HG03196 (cell line): ENCODE measurements around the gene AASS.
A peak's percentile ranks its signal among the peaks of the same experiment; 100 is the strongest.
"Not testable (repeated sequence)": the region's sequence is repeated elsewhere in the genome, so short reads cannot be mapped to it uniquely, and the experiment has no call there.

ENCODE experiments used
- ATAC-seq: cut with Tn5 transposase; IDR thresholded peaks from one replicate; pipeline ENCODE4 v1.9.1; 2021; ENCODE audit not compliant: unreplicated experiment

The AASS gene

GRCh38 chr7:122143751-122144711 lies at the start of gene AASS:
Gene AASS (minus strand): TSS chr7:122144249. CDS start chr7:122133726, 10,523 bp downstream.
- peak; percentile 100 for ATAC-seq

DNA sequence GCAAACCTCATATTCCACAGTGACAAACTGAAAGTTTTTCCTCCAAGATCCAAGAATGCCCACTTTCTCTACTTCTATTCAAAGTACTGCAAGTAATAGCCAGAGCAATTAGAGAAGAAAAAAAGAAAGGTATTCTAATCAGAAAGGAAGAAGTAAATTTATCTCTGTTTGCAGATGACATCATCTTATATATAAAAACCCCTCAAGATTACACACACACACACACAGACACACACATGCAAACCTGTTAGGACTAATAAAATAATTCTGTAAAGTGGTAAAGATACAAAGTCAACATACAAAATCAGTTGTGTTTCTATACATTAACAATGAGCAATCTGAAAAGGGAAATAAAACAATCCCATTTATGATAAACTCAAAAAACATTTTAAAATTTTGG lies 44.7 kb upstream of the AASS start:
- ATAC-seq = no peak

GRCh38 chr7:122183106-122183505 lies 39.1 kb upstream of the AASS start:
- ATAC-seq = no peak

DNA sequence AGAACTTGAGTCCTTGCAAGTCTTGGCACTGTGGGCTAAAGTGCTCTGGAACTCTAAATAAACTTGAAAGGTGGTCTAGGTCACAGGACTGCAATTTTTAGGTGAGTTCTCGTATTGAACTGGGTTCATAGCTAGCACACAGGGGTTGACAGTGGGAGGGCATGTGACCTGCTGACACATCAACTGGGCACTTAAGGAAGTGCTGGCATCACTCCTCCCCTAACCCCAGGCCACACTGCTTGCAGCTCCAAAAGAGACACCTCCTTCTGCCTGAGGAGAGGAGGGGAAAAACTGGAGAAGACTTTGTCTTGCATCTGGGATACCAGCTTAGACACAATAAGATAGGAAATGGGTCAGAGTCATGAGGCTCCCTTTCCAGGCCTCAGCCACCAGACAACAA lies 38.0 kb upstream of the AASS start:
- ATAC-seq = no peak

DNA sequence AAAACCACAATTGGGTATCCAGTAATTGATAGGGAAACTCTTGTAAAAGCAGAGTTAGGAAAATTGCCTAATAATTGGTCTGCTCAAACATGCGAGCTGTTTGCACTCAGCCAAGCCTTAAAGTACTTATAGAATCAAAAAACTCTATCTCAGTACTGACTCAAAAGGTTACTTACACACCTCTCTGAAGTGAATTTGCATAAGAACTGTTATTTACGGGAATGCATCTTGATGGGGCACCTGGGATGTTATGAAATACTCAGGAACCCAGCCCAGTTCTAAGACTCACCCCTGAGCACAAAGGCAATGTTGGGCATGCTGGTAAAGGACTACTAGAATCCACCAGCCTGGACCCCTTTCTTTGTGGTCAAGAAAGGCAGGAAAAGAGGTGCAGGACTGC lies 28.1 kb upstream of the AASS start:
- not testable (repeated sequence) for ATAC-seq

DNA sequence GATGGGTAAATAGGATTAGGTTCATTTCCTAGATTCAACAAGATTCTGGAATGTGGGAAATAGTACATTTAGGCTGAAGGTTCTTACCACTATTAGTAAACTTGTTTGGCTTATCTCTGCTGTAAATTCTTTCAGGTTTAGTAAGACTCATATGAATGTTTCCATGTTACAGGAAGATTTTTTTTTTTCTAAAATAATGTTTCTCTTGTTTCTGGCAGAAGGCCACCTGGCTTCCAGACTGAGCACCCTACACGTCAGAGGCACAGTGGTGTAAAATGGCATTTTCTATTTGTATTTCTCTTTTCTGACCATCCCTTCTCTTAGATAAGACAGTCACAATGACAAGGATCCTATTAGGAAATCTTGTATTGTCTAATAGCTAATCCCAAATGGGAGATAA lies 22.7 kb upstream of the AASS start:
- ATAC-seq = no peak

DNA sequence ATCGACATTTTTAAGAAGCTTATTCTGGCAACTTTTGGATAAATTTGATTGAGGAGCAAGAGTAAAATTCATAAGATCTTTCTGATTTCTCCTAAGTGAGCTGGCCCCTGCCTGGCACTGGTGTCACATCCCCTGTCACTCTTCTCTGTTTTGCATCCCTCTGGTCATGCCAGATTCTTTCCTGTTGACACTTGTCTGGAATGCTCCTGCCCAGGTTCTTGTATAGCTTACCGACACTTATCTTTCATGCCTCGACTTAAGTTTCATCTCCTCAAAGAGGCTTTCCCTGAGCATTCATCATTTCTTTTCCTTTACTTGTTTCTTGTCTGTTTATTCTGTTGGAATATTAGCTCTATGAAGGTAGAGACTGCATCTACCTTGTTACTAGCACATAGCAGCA lies 22.2 kb upstream of the AASS start:
- no peak for ATAC-seq

- no peak for ATAC-seq
Observed at GRCh38 chr7:122161628-122162027, 17.6 kb upstream of the AASS start.

GRCh38 chr7:122155566-122155965 lies 11.5 kb upstream of the AASS start:
- no peak for ATAC-seq

GRCh38 chr7:122148878-122149277 lies 4.8 kb upstream of the AASS start:
- ATAC-seq = no peak

DNA sequence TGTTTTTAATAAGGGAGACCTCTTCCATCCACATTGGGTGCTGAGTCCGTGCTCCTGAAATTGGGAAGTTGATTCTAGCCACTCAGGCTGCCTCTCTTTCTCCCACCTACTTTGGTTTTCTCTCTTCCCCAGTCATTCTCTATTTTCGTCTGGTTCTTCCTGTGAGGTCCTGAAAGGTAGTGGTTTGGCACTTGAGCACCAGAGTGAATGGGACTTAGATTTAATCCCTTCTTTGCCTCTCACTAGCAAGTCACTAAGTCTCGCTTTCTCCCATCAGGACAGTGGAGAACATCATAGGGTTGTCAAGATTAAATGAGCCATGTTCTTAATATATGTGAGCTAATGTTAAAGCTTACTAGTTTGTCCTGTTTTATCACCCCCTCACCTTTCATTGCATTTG lies 4.0 kb upstream of the AASS start:
- no peak for ATAC-seq

- ATAC-seq = no peak
Observed at GRCh38 chr7:122145937-122146645, 2.0 kb upstream of the AASS start.

- no peak for ATAC-seq
Observed at GRCh38 chr7:122143376-122143750, 686 bp downstream of the AASS start.

DNA sequence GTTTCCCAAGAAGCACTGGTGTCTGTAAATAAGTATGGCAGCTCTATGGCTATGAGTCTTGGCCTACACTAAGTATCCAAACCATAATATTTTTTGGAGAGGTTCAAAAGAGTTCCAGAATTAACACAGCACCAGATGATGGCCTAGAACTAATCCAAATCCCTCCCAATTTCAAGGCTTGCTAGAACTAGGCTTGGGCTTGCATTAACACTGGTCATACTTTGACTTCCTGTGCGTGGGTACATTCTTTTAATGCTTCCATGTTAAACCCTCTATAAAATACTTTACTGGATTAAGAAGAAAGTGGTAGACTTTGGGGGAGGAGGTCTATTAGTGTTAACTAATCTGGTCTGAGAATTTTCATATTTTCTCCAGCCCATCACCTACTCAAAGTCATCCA lies 3.1 kb downstream of the AASS start:
- ATAC-seq = no peak

DNA sequence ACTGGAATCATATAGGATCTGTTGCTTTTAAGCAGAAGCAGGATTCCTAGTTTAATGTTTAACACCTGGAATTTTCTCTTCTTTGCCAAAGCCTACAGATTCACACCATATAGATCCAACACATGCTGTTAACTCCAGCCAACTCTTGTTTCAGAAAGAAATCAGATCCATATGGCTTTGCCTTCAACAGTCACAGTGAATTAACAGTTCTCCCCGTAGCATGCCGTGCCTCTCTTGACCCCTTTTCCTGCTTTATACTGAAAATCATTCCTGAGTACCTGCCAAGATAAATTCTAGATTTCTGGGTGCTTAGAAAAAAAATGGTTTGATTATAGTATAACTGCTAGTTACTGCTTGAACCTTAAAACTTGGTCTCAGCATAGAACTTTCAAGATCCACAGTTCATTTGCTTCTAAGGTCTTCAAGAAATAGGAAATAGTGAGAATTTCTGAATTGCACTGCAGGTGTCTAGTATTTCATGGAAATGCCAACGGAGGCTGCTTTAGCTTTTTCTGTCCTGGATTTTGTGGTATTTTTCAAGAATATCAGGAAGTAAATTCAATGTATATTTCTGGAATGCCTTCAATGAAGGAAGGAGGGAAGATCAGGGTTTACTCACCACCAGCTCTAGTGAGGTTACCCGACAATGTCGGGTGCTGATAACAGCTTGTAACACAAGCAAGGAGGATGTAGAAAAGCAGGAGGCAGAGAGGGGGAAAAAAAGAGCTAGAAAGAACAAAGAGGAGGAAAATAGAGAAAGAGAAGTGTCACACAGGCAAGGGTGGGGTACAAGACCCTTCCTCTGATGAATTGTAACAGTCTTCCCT lies 6.6 kb downstream of the AASS start:
- no peak for ATAC-seq

- no peak for ATAC-seq
Observed at GRCh38 chr7:122136639-122137245, 7.3 kb downstream of the AASS start.

GRCh38 chr7:122136078-122136477 lies 8.0 kb downstream of the AASS start:
- no peak for ATAC-seq

GRCh38 chr7:122135275-122135674 lies 8.8 kb downstream of the AASS start:
- ATAC-seq = no peak

DNA sequence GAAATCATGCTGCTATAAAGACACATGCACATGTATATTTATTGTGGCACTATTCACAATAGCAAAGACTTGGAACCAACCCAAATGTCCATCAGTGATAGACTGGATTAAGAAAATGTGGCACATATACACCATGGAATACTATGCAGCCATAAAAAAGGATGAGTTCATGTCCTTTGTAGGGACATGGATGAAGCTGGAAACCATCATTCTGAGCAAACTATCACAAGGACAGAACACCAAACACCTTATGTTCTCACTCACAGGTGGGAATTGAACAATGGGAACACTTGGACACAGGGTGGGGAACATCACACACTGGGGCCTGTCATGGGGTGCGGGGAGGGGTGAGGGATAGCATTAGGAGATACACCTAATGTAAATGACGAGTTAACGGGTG lies 9.3 kb downstream of the AASS start:
- ATAC-seq = not testable (repeated sequence)

- no peak for ATAC-seq
Observed at GRCh38 chr7:122133477-122133876, 10.6 kb downstream of the AASS start.

GRCh38 chr7:122132341-122132740 lies 11.7 kb downstream of the AASS start:
- ATAC-seq = no peak
